ENCODE measurements around the gene SELPLG. TPM values are rescaled to one million over a fixed set of nuclear protein-coding genes. Genes with fewer than 3 reads are reported as not detected.
"Not testable (repeated sequence)": the region's sequence is repeated elsewhere in the genome, so short reads cannot be mapped to it uniquely, and the experiment has no call there.

The SELPLG gene
- total RNA-seq, 1 experiment from 2014 or later, result not detected

- DNase-seq (ENCODE audit: low spot score), result not testable (repeated sequence)
These were observed 22.1 kb upstream of the SELPLG start for GRCh38 chr12:108655812-108656175.

- DNase-seq (ENCODE audit: low spot score), result not testable (repeated sequence)
These were observed 20.9 kb upstream of the SELPLG start for GRCh38 chr12:108654622-108655021.

GRCh38 chr12:108653922-108654321, 20.2 kb upstream of the SELPLG start:
- DNase-seq (ENCODE audit: low spot score), result no peak

- no peak for DNase-seq (ENCODE audit: low spot score)
These were observed 19.4 kb upstream of the SELPLG start for GRCh38 chr12:108653082-108653516.

GRCh38 chr12:108650083-108650482, 16.4 kb upstream of the SELPLG start:
- no peak for DNase-seq (ENCODE audit: low spot score)

DNA sequence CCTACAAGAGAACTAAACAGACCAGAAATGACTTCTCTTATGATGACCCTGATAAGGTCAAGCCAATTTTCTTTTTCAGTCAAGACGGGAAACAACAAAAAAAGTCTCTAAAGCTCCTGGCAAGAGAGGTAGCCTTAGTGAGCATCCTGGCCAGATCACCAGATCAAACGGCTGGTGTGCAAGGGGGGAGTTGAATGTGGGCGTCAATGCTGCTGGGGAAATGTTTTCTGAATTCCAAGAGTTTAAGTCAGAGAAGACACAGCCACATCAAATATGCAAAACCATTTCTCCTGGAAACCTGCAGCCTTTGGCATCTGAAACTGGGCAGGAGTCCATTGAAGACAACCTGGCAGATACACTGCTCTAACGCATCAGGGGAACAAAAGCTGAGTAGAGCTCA, 16.0 kb upstream of the SELPLG start:
- no peak for DNase-seq (ENCODE audit: low spot score)

- DNase-seq (ENCODE audit: low spot score), result no peak
These were observed 15.4 kb upstream of the SELPLG start for GRCh38 chr12:108649126-108649525.

GRCh38 chr12:108648371-108648770, 14.7 kb upstream of the SELPLG start:
- no peak for DNase-seq (ENCODE audit: low spot score)

DNA sequence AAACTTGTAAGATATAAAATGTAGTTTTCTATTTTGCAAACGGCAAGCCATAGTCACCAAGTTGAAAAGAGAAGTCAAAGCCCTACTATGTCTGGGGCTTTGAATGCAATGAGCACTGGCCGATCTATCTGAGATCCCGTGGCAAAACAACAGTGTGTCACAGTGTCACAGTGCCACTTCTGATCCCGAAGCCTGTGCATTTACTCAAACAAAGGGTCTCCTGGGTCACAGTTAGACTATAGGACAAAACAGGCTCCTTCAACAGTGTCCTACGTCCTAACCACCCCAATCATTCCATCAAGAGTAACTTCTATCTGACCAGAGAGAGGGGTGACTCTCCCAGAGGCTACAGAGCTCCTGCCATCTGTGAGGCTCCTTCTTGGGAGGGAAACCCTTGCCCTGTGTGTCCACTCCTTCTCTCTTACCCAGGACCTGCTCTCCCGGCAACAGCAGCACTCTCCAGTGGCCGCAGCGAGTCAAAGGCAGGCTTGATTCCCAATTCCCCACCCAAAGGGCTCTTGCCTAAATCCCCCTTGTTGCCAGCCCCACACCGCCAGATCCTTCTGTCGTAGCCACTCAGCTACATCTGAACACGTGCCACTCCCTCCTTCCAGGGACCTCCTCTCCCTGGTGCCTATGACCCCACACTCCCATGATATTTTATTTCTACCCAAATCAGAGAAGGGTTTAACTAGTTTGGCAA, 14.0 kb upstream of the SELPLG start:
- DNase-seq (ENCODE audit: low spot score), result no peak

- no peak for DNase-seq (ENCODE audit: low spot score)
These were observed 13.2 kb upstream of the SELPLG start for GRCh38 chr12:108646600-108647579.

GRCh38 chr12:108645686-108646599, 12.2 kb upstream of the SELPLG start:
- no peak for DNase-seq (ENCODE audit: low spot score)

DNA sequence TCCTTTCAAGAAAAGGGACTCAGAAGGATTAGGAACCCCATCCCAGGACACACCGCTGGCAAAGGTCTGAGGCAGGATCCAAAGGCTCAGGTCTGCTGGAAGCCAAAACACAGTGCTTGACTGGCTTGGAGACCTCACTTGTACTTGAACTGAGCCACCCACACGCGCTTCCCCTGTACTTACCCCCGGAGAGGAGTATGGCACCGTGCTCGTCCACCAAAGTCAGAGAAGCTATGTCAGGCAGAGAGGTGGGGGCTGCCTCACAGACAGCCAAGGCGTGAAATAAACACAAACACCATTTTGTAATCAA, 11.1 kb upstream of the SELPLG start:
- no peak for DNase-seq (ENCODE audit: low spot score)

- DNase-seq (ENCODE audit: low spot score), result no peak
These were observed 10.5 kb upstream of the SELPLG start for GRCh38 chr12:108643941-108644810.

DNA sequence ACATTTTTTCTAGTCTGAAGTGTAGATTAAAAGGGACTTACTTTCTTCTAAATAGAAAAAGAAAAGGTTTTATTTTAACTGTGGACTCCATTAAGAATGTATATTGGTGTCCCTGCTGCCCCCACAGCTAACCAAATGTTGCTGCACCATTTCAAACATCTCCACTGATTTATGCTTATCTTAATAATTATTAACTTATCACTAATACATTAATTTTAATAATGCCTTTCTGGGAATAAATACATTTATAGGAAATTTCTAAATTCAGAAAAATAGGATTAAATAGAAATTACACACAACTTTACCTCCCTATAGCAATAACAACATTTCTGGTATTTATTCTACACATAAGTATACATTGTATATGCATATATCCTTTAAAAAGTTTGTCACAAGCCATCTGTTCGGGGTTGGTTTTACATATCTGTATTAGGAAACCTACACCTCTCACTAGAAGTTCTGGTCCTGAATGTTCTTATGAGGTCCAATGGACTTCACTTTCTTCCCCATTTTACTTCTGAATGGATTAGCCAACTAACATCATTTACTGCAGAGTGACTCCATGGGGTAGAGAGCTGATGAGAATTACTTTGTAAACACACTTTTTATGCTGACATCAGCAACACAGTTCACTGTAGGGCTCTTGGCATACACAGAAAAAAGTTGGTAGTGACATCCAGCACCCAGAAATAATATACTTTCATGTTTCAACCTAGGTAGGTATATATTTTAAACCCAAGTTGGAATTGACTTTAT, 9.4 kb upstream of the SELPLG start:
- DNase-seq (ENCODE audit: low spot score), result no peak

GRCh38 chr12:108642269-108642870, 8.7 kb upstream of the SELPLG start:
- DNase-seq (ENCODE audit: low spot score), result no peak

DNA sequence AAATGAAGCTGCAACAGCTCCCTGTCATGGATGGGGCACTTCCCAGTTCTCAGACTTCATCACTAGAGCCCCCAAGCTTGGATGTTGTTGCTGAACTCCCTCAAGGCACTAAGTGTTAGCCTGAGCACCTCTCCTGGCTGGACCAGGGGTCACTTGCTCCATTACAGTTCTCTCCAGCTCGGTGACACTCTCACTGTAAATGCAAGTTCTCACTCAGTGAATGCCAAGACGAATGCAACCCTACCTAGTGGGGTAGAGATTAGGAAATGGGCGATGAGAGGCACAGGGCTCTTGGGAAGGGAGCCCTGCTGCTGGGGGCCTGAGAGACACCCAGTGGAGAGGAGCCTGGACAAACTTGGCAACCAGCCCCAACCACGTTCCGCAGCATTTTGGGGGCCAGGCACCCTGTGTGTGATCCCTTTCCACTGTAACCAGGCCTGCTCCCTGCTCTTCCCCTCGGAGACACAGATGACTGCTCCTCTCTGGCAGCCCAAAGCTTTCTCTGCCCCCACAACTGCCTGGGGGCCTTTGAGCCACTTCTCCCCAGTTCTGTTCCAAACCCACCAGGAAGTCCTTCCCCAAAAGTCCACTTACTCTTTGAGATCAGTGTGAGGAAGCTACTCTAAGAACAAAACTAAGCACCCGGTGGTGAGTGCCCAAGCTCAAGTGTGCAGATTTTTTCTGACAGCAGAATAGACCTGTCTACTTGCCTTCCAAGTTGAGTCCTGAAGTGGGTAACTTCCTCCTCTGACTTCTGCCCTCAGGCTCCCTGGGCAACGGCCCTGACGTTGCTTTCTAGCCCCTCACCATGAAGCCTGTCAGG, 8.0 kb upstream of the SELPLG start:
- DNase-seq (ENCODE audit: low spot score), result no peak

DNA sequence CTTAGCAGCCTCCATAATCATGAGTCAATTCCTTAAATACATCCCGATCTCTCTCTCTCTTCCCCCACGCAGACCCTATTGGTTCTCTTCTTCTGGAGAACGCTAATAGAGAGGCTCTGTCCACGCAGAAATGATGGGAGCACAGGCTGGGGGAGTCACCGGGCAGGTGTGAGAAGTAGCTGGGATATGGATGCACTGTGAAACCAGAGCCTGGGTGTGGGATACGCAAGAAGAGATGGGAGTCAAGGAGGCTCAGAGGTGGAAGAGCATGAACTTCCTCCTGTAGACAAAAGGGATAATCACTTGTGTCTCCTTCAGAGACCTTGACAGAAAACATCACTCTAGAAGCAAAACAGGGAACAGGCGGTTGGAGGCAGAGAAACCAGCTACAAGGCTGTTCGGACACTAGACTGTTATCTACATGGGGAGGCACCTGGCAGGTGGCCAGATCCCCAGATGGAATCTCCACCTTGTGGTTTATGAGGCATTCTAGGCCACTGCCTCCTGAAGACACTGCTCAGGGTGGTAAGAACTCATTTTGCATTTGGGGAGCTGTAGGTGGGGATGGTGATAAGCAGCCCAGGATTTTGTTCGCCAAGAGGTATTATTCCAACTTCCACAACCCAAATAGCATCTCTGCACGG, 7.2 kb upstream of the SELPLG start:
- DNase-seq (ENCODE audit: low spot score), result peak; percentile 56
